ENCODE measurements around the gene MDFI.

GRCh38 chr6:41601248-41601549, 37.1 kb upstream of the MDFI start:
- no peak for TF ChIP-seq CTCF (IDR thresholded peaks at IDR 0.05)
- TF ChIP-seq POLR2A (IDR thresholded peaks at IDR 0.05) = no peak

Measured in body of pancreas (tissue), 4 donors.